HL-60/S4 treated with phorbol 12-myristate 13-acetate at 8.2 ng/mL for 4 days and 3 days (cell line): ENCODE results near the gene CRHR2.
"Not testable (repeated sequence)": the region's sequence is repeated elsewhere in the genome, so short reads cannot be mapped to it uniquely, and the experiment has no call there.

Experiments used
- in situ Hi-C: fragments of 300-500 bp; cut with MboI; formaldehyde crosslinking; loops from 2 replicates; pipeline ENCODE4 v1.15.0; 2022; ENCODE audit warnings: low sequenced_read_pairs

The CRHR2 gene

DNA sequence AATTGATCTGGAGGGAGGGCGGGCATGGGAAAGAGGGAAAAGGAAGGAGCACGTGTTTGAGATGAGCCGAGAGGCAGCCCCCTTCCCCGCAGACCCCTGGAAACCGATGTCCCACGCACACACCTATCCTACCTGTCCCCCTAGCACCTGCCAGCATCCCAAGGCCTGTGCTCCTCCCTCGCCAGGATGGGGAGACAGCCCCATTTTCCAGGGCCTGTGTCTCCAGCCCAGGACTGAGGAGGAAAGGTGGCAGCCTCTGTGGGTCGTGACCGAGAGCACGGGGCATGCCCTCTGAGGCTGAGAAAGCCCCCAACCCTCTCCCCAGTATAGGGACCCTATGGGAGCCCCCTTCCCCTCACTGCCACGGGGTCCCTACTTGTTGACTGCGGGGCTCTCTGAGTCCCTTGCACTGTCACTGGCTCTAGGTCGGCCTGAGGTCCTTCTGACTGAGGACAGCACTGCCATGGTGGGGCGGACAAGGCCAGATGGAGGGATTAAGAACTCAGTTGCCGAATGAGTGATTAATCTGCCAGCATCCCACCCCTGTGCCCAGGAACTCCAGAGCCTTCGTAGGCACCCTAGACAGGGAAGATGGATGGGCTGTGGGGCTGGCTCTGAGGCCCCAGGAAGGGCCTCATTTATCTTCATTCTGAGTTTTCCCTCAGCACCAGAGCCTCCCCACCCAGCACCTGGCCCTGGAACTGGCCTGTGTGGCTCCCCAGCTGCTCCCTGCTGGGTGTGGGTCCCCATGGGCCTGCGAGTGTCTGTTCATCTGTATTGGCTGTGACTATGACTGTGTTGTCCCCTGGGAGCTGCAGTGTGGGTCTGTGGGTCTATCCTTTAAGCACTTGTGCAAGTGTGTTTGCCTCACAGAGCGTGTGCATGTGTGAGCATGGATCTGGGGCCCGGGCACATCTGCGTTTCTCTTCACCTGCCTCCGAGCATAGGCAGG is 26.0 kb downstream of the CRHR2 start:
- in situ Hi-C loops = no loop called here

DNA sequence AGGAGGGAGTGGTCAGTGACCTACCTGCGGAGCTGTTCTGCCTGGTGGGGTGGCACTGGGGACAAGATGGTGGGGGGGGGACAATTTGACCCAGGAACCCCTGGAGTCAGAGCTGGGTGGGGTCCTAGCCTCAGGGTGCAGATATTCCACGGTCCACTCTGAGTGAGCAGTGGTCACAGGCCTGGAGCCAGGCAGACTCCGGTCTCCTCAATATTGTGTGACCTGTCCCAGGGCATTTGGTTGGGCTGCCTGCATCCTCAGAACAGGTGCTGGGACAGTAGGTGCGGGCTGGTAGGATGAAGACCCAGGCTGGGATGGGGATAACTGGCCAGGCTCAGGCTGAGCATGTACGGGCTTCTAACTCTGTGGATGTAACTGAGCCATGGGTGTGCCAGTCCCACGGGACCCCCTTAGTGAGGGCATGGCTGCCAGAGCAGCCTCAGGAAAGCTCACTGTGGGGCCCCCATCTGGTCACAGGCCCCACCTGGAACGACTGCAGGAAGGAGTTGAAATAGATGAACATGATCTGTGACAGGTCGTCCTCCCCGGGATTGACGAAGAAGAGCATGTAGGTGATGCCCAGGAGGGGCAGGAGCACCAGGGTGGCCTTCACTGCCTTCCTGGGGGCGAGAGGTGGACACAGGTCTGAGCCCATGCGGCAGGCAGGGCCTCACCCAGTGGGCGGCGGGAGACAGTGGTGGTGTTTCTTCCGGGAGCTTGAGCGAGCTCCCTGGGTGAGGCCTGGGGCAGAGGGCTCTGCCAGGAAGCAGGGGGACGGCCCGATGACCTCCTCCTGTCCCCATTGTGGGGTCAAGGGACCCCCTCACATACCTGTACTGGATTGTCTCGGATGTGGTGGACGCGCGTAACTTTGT is 26.9 kb downstream of the CRHR2 start:
- in situ Hi-C loops = no loop called here

DNA sequence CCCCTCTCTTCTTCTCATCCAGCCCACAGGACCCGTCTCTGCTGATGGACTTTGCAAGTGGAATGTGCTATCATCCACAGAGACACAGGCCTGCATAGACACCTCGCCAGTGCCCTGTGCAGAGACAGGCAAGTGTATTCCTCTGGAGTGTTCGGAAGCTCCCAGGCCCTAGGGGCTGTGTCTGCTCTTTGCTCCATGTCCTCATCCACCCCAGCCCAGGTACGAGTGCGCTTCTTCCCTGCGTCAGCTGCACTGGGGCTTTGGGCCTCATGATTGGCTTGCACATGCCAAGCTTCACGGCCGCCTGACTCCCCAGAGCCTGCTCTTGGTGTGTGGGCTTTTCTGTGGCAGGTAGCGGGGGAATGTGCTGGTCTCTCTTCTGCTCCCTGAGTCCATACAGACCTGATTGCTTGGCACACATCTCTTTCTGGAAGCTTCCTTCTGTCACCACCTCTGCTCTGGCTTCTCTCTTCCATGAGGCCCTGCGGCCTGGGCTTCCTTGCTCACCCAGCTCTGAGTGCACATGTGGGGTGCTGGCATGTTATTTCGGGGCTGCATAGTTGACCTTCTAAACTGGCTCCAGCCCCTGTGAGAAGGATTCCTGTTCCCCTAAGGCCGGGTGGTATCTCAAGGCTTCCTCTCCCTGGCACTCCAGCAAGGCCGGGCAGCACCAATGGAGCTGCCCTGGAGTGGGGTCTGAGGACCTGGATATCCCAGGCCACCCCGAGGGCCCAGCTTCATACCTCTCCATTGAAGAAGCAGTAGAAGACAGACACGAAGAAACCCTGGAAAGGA is 27.8 kb downstream of the CRHR2 start:
- in situ Hi-C loops = no loop called here

DNA sequence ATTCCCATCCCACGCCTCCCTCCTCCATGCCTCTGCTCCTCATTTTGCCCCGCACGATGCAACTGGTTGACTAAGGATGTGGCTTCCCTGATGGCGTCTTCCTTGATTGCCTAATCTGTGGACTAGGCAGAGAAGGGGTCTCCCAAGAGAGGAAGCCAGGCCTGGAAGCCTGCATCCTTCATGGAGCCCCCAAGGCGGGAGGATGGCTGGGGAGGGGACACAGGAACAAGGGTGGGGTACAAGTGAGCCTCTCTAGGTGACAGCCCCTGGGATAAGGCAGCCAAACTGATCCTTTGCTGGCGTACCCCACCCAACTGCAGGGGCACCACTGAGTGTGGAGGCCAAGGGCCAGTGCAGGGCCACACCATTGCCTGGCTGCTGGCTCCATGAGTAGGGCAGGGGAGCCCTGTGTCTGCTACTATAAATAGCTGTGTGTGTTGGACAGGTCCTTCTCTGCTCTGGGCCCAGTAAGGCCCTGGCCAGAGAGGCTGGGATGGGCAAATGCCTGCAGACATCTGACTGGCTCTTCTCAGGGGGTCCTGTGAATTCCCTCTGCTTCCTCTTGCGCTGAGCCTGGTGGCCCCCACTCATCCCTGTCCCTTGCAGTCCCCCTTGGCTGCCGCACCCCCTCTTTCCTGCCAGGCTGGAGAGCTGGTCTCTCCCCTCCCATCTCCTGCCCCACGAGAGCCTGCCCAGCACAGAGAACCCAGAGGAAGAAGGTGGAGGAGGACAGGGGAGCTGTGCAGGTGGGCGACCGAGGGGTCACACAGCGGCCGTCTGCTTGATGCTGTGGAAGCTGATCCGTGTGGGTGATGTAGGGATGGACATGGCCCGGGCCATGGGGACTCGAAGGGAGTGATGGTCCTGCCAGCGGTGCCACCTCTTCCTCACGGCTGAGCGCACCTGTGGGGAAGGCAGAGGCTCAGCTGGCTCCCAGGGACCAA is 29.3 kb downstream of the CRHR2 start:
- in situ Hi-C loops = no loop called here

DNA sequence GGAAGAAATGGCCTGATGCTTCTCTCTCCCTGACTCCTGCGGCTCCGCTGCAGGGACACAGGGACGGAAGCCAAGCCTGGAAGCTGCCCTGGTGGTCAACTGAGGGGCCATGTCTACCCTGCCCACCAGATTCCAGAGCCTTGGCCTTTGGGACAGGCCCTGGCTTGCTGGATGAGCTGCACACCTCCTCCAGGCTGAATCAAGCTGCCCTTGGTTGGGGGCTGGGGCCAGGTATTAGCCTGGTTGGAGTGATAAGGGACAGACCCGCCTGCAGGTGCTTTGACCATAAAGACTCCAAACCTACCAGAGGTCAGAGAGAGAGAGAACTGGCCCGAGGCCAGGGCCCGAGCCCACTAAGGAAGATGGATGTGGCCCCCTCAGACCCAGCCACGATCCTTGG is 30.1 kb downstream of the CRHR2 start:
- in situ Hi-C loops = no loop called here

DNA sequence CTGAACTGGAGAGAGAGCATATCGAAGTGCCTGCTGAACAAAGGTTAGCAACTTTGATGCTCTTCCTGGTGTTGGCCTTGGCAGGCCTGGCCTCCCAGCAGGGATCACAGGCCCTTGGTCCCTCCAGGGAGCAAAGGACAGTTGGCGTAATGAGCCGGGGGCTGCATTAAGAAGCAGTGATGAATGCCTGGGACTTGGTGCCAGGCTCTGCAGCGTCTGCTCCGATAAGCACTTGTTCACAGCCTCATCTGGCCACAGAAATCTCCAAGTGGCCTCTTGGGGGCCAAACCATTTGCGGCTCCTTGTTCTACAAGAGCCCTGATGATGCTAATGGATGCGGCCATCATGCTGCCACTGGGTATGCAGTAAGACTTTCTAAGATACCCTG is 31.8 kb downstream of the CRHR2 start:
- in situ Hi-C loops = no loop called here

DNA sequence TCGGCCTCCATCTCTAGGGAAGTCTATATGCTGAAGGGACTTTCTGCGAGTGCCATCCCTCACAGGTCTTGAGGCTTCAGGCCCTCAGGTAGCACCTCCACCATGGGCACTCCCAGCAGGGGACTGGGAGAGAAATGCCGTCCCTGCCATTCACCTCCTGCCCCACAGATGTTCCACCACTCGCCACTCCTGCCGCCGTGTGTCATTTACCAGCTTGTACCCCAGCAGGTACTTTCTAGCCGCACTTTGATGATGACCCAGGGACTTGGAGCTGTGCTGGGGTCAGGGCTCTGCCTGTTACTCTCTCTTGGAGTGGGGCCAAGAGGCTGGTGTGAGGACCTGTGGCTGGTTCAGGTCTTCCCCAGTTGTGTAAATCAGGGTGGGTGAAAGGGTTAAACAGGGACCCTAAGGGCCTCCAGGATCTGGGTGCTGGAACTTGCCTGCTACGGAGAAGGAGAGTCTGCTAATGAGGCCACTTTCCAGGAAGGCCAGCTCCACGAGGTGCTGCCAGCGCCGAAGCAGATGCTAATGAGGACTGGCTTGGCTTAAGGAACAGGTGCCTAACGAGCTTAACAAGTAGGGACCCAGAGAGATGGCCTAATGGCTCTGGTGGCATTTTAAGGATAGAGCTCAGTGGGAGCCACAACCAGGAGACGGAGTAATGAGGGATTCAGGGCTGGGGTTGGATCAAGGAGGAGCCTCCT is 32.4 kb downstream of the CRHR2 start:
- in situ Hi-C loops = no loop called here

DNA sequence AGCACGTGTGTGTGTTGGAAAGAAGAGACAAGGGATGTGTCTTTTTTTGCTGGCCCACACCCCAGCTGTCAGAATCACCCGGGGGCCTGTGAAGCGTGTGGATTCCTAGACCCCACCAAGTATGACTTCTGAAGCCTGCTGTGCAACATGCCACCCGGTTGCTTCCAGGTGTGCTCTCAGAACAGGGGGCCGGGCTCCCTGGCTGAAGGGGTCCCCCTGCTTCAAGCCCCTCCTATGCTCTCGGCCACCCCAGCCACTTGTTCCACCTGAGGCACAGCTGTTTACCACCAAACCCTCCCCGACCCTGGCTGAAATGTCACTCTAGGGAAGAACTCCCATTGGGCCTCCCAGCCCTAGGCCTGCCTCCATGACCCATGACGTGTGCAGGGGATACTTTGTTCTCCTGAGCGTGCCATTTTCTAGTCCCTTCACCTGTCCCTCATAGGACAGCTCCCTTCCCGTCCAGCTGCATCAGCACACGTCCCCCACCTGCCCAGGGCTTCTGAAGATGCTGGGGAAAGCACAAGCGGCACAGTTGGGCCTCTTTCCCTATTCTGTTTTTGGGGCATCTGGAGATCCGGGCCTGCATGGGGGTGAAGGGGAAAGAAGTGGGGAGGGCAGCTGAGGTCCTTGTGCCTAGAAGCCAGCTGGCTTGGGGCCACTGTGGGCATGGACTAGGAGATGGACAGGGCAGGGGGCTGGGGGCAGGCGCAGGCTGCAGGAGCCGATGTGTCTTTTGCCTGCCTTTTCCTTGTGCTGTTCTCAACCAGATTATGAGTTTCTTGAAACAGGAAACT is 33.3 kb downstream of the CRHR2 start:
- in situ Hi-C loops = no loop called here

DNA sequence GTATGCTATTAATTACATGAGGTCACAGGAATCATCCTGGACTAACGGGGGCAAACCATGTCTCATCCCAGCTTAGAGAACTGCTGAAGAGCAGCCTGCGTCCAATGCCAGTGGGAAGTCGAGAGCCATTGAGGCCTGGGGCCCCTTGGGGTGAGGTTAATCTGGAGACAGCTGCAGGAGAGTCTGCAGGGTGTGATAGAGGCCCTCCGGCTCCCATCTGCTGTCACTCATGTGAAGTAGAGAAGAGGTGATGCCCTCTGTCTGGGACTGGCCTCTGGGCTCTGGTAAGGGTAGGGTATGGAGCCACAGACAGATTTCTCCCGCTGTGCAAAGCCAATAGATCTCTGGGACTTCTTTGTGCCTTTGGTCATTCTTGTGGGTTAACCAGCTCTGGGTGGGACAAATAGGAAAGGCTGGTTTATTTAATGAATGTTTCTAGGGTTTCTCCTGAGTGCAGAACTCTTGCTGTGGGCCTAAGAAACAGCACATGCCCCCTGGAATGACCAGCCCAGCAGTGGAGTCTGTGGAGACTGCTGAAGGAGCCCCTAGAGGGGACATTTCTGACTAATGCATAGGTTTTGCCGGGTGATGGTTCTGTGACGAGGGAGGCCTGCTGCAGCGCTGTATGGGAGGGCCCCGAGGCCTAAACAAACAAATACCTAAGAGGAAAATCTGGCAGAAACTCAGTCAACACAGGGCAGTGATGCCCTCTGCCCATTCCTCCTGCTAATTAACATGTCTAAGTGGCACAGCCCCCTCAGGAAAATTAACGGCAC is 34.5 kb downstream of the CRHR2 start:
- in situ Hi-C loops = no loop called here

DNA sequence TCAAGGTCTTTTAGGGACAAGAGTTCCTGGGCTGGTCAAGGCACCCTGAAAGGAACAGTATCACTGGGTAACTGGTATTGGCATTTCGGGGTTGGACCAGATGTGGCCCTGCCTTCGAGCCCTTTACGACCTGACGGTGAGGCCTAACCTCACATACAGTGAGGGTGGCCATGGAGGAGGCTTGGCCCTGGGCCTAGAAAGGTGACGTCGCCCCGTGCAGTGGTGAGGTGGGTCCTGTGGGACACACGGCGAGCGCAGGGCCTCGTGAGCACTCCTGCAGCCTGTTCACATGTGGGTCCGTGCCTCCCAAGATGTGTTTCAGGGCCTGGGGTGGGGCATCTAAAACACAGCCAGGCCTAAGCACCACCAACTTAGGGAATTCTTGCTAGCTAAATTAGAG is 36.1 kb downstream of the CRHR2 start:
- in situ Hi-C loops = no loop called here

DNA sequence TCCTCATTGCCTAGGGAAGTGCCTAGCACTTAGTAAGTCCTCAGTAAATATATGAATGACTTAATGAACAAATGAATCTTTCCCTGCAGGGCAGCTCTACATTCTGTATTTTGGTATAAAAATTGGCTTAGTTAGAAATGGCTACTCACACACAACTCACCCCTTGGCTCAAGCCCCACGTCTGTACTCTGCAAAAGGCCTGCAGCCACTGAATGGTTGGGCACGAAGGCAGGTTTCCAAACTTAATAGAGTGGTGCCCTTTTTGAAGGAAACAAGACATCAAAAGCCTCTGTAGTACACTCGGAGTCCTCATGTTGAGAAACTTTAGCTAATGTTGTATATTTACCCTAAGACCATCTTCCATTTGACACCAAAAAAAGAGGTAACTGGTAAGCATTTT is 36.6 kb downstream of the CRHR2 start:
- in situ Hi-C loops = no loop called here

DNA sequence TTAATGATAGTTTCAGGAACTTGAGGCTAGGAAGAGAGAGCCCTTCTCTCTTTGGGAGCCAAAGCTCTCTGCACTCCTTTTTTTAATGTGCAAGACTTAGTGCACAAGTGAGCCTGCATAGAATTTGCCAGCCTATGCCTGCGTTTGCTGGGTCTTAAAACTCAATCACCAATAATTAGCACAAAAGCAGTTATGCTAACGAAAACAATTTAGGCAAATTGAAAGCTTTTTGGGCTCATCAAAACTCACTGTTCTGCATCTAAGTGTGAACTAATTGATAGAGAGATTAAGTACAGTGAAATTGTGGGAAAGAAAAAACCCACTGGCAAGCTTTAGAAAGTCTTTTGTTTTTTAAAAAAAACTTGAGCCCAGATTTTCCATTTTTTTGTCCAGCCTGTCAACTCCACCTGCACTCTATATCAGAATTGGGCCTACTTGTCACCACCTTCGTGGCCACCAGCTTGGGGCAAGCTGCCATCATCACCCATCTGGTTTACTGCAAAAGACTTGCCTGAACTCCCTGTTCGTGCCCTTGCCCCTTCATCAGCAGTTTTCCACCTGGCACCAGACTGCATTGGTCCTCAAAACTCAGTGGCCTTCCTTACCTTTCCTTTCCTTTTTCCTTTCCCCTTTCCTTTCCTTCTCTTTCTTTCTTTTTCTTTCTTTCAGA is 37.8 kb downstream of the CRHR2 start:
- in situ Hi-C loops = no loop called here

DNA sequence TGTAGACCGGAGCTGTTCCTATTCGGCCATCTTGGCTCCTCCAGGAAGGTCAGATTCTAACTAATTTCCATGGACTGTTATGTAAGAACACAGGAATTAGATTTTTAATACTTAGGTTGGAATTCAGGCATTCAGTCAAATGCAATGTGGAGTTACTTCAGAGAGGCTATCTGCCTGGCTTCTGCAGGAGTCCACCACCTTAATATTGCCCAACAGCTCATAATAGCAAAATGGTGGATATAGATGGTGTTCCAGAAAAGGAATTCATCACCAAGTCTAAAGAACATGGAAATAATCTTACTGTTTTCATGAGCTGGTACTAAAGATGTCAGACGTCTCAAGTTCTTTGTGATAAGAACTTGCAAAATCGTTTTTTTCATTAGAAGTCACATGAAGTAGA is 39.5 kb downstream of the CRHR2 start:
- in situ Hi-C loops = no loop called here

DNA sequence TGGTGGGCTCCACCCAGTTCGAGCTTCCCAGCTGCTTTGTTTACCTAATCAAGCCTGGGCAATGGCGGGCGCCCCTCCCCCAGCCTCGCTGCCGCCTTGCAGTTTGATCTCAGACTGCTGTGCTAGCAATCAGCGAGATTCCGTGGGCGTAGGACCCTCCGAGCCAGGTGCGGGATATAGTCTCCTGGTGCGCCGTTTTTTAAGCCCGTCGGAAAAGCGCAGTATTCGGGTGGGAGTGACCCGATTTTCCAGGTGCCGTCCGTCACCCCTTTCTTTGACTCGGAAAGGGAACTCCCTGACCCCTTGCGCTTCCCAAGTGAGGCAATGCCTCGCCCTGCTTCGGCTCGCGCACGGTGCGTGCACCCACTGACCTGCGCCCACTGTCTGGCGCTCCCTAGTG is 39.9 kb downstream of the CRHR2 start:
- in situ Hi-C loops = not testable (repeated sequence)

DNA sequence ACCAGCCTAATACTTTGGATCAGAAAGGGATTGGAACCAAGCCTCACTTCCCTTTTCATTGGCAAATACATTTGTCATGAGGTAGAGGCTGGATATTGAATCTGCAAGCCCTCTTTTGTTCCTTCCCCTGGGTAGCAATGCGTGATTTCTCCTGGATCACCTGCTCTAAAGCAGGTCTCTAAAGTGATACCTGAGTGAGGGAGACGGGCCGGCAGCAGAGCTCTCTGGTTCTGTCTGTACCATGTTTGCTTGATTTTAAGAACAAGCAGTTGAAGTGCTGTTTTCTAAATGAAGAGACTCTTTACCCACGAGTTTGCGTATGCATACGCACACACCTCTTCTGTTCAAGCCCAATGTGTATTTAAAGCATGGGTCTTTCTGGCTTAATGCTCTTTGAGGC is 46.5 kb downstream of the CRHR2 start:
- in situ Hi-C loops = no loop called here

DNA sequence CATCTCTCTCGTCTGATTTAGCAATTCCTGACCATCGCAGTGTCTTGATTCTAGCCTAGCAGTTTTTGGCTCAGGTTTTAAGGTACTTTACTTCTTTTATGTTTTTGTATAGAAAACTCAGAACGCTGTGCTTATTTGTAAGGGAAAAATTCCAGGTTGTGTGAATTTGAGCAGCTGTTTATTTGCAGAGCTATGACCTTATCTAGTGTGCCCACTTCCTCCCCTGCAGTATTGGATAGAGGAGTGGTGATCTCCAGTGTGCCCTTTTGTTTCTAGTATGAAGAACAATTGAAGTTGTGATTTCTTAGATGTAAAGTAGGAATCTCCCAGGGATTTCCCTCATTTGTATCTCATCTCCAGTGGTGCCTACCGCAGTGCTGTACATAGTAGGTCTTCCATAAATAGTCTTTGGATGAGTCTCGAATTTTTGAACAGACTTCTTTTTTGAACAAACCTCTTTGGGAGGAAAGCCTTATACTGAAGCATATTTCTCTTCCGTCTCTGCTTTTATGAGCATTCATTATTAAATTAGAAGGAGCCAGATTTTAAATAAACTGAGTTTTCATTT is 47.5 kb downstream of the CRHR2 start:
- in situ Hi-C loops = no loop called here

DNA sequence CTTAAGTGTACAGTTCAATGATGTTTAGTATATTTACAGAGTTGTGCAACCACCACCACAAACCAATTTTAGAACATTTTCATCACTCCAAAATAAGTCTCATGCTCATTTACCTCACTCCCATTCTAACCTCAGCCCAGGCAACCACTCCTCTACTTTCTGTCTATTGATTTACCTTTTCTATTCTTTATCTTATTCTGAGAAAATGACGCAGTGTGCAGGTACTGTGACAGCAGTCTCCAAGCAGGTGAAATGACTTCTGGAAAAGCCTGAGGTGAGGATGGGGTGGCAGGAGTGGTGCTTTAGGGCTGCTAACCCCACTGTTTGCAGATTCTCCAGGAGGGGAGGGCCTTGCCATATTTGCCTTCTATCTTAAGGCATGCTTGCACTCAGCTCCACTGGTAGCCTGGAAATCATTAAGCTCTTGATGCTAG is 48.0 kb downstream of the CRHR2 start:
- in situ Hi-C loops = no loop called here
